B cell (primary cell): ENCODE measurements around the gene GAR1. TPM values are rescaled to one million over a fixed set of nuclear protein-coding genes. Genes with fewer than 3 reads are reported as not detected.

Experiments
- ATAC-seq: fragments of 200-7000 bp; cut with Tn5 transposase; one replicate; pipeline ENCODE4 v1.10.0; 2021; ENCODE audit warnings: low read depth, mild to moderate bottlenecking, moderate number of reproducible peaks, moderate library complexity
- CTCF ChIA-PET: fragments of 350-600 bp; sonication (Branson Sonifier 250); formaldehyde crosslinking; loops from one replicate; lab custom pipeline; 2021; ENCODE audit warnings: antibody characterized with exemption, inconsistent platforms; lab: Charles Lee
- POLR2A ChIA-PET: fragments of 350-600 bp; sonication (Branson Sonifier 250); formaldehyde crosslinking; loops from one replicate; lab custom pipeline; 2021; ENCODE audit warnings: antibody characterized with exemption; lab: Charles Lee
- DNase-seq: peaks from one replicate; pipeline ENCODE4 v3.0.0; 2013
- H2AFZ ChIP-seq: 2 replicates; pipeline ENCODE4 v1.6.1; 2012; ENCODE audit warnings: mild to moderate bottlenecking, low read depth, low read length; ENCODE audit not compliant: insufficient read depth, poor library complexity, severe bottlenecking
- H3K27ac ChIP-seq, 2 donors: 1 replicate in 1 of 2; 2 replicates in 1 of 2; pipeline ENCODE4 v1.5.1; 2012 to 2013; ENCODE audit warnings: low read length in 2 of 2, mild to moderate bottlenecking in 2 of 2, moderate library complexity in 1 of 2
- H3K27me3 ChIP-seq, 4 experiments: fragments of 200-600 bp in 1 of 4; sonication (generic) in 1 of 4; replicated peaks in 1 of 4; 1 replicate in 2 of 4; 2 replicates in 2 of 4; pipeline versions ENCODE4 v1.6.1 to v1.7.0; 2013 to 2016; ENCODE audit warnings: low read length in 3 of 4, mild to moderate bottlenecking in 2 of 4, mixed read lengths in 1 of 4, moderate library complexity in 1 of 4; ENCODE audit not compliant: insufficient read depth in 4 of 4, control insufficient read depth in 3 of 4; ENCODE audit errors: control extremely low read depth in 1 of 4
- H3K36me3 ChIP-seq, 2 experiments: replicated peaks in 1 of 2; 1 replicate in 1 of 2; 2 replicates in 1 of 2; pipeline versions ENCODE4 v1.6.1 to v1.7.1; 2013; ENCODE audit warnings: low read length in 1 of 2; ENCODE audit not compliant: insufficient read depth in 2 of 2, control insufficient read depth in 1 of 2; ENCODE audit errors: control extremely low read depth in 1 of 2, extremely low read depth in 1 of 2
- H3K4me1 ChIP-seq, 2 donors: fragments of 200-600 bp in 1 of 2; sonication (generic) in 1 of 2; 1 replicate in 1 of 2; 2 replicates in 1 of 2; pipeline versions ENCODE4 v1.5.1 to v1.6.1; 2013 to 2017; ENCODE audit warnings: low read length in 2 of 2; ENCODE audit not compliant: control insufficient read depth in 2 of 2, insufficient read depth in 2 of 2
- H3K4me2 ChIP-seq: replicated peaks from 2 replicates; pipeline ENCODE3; 2012; ENCODE audit warnings: mild to moderate bottlenecking, low read depth, low read length; ENCODE audit not compliant: poor library complexity, severe bottlenecking
- H3K4me3 ChIP-seq, 5 experiments: fragments of 200-600 bp in 1 of 5; sonication (generic) in 1 of 5; 1 replicate in 3 of 5; 2 replicates in 2 of 5; pipeline versions ENCODE4 v1.5.1 to v1.7.0; 2011 to 2016; ENCODE audit warnings: low read length in 4 of 5, mild to moderate bottlenecking in 4 of 5, low read depth in 2 of 5, control low read depth in 1 of 5, moderate library complexity in 1 of 5; ENCODE audit not compliant: insufficient read depth in 1 of 5; ENCODE audit errors: control extremely low read depth in 1 of 5, extremely low read depth in 1 of 5
- H3K79me2 ChIP-seq: fragments of 200-600 bp; sonication (generic); one replicate; pipeline ENCODE4 v1.6.0; 2016; ENCODE audit warnings: low read length; ENCODE audit not compliant: control insufficient read depth, insufficient read depth
- H3K9ac ChIP-seq: fragments of 200-600 bp; sonication (generic); 2 replicates; pipeline ENCODE4 v1.6.1; 2017; ENCODE audit warnings: mild to moderate bottlenecking, low read length, moderate library complexity
- H3K9me3 ChIP-seq, 3 donors: one replicate each; pipeline versions ENCODE4 v1.6.1 to v1.7.1; 2013; ENCODE audit warnings: low read length in 2 of 3; ENCODE audit not compliant: control insufficient read depth in 2 of 3, insufficient read depth in 1 of 3; ENCODE audit errors: control extremely low read depth in 1 of 3
- H4K20me1 ChIP-seq: 2 replicates; pipeline ENCODE4 v1.6.0; 2012; ENCODE audit warnings: mild to moderate bottlenecking, low read length; ENCODE audit not compliant: insufficient read depth, control insufficient read depth, poor library complexity, severe bottlenecking
- H3K27ac Mint-ChIP-seq: one replicate; pipeline ENCODE4 v1.8.0; 2021; ENCODE audit warnings: mixed read lengths
- H3K27me3 Mint-ChIP-seq: one replicate; pipeline ENCODE4 v1.8.0; 2021; ENCODE audit warnings: mixed read lengths
- H3K4me1 Mint-ChIP-seq: one replicate; pipeline ENCODE4 v1.8.0; 2021; ENCODE audit warnings: mixed read lengths
- H3K4me3 Mint-ChIP-seq: one replicate; pipeline ENCODE4 v1.8.0; 2021; ENCODE audit warnings: mixed read lengths
- H3K9me3 Mint-ChIP-seq: one replicate; pipeline ENCODE4 v1.8.0; 2022; ENCODE audit warnings: mixed read lengths; ENCODE audit not compliant: insufficient read depth
- EZH2 ChIP-seq: IDR thresholded peaks from 2 replicates; pipeline ENCODE4 v1.6.1; 2012; ENCODE audit warnings: borderline replicate concordance, low read depth, mild to moderate bottlenecking, moderate library complexity, low read length; ENCODE audit not compliant: insufficient read depth, poor library complexity, severe bottlenecking
- WGBS: methylation state at CpG from one replicate; pipeline ENCODE4 v1.1.5; 2013; ENCODE audit warnings: missing lambda C conversion rate; ENCODE audit not compliant: insufficient coverage; 5-methylcytosine and 5-hydroxymethylcytosine counted together
- intact Hi-C: fragments of 100-400 bp; cut with micrococcal nuclease; formaldehyde crosslinking; loops from one replicate; pipeline ENCODE4 v1.10.0; 2022
- polyA plus RNA-seq: library from polyadenylated mRNA; depleted of rRNA; stranded (reverse); fragments of >200 nt; gene quantifications from 2 replicates; pipeline ENCODE4 v1.2.3, GENCODE V29; 2012
- total RNA-seq, 2 donors: library from RNA; stranded (reverse); fragments of 120-200 nt in 1 of 2; gene quantifications; 1 replicate in 1 of 2; 2 replicates in 1 of 2; pipeline versions ENCODE4 v1.2.3 to v1.2.4, GENCODE V29; 2013 to 2022
- TF ChIP-seq, protein P1 (sequence below): fragments of 200-600 bp; IDR thresholded peaks from one replicate; pipeline ENCODE4 v1.8.0; 2022; ENCODE audit warnings: antibody characterized with exemption, mild to moderate bottlenecking

The GAR1 gene
- total and polyA plus RNA-seq, 2 donors (not counting 1 experiment from before 2014, with no cell fraction given) = 4.5 to 10.0 TPM

GRCh38 chr4:109801099-109801789 is 14.3 kb upstream of the GAR1 start:
- Histone ChIP-seq H3K27me3 (no peaks in the 10 kb centered on the region), H3K36me3 (no peaks in the 10 kb centered on the region), H2AFZ (no peak overlapping the region), H3K9me3 (peaks cover 0 to 4% (median 2%) of the 10 kb centered on the region in 3 donors), H3K4me2 (no peak overlapping the region), H3K4me3 (no peak overlapping the region), H3K9ac (no peak overlapping the region), H3K27ac (no peak overlapping the region), H3K4me1 (no peaks in the 10 kb centered on the region), H4K20me1 (no peaks in the 10 kb centered on the region), H3K79me2 (no peaks in the 10 kb centered on the region)
- H3K27me3 Mint-ChIP-seq = peaks cover 33% of the 10 kb centered on the region
- ATAC-seq (no peak), DNase-seq (no peak)
- H3K9me3 Mint-ChIP-seq = peaks cover 4% of the 10 kb centered on the region
- H3K27ac Mint-ChIP-seq = no peak overlapping the region
- 67% methylated on average over 1 of the region's 4 CpGs for WGBS
- H3K4me1 Mint-ChIP-seq = no peaks in the 10 kb centered on the region
- TF ChIP-seq, protein P1, sequence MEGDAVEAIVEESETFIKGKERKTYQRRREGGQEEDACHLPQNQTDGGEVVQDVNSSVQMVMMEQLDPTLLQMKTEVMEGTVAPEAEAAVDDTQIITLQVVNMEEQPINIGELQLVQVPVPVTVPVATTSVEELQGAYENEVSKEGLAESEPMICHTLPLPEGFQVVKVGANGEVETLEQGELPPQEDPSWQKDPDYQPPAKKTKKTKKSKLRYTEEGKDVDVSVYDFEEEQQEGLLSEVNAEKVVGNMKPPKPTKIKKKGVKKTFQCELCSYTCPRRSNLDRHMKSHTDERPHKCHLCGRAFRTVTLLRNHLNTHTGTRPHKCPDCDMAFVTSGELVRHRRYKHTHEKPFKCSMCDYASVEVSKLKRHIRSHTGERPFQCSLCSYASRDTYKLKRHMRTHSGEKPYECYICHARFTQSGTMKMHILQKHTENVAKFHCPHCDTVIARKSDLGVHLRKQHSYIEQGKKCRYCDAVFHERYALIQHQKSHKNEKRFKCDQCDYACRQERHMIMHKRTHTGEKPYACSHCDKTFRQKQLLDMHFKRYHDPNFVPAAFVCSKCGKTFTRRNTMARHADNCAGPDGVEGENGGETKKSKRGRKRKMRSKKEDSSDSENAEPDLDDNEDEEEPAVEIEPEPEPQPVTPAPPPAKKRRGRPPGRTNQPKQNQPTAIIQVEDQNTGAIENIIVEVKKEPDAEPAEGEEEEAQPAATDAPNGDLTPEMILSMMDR = no peak
- no peak for TF ChIP-seq EZH2
- no peak overlapping the region for H3K4me3 Mint-ChIP-seq
- POLR2A ChIA-PET = no interaction called here
- intact Hi-C loops = no loop called here
- CTCF ChIA-PET = interaction anchor here (1.5 kb wide), 1 partner anchor 377 kb away, joined by 5 read pairs; no protein-coding TSS in a partner anchor

DNA sequence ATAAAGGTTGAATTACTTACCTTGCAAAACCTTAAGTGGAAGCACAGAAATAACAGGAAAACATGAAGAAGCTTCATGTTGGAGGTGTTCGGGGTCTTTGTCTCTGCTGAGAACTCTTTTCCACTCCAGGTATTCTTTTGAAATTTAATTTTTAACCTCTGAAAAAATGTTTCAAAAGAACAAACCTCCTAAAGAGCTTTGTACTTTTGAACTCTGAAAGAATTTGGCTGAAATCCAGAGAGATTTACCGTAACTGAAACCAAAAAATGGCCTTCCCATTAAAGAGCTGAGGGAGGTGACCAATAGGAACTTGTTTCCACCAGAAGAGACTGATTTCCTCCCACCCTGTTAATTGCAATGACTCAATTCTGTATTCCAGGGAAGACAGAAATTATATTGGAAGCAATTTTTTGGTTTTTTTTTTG is 13.7 kb upstream of the GAR1 start, which contains the start of gene CFI:
TSS of gene CFI (minus strand) at position 105 of the 425 bp plus-strand sequence. CDS start at position 77, 28 bp downstream.
- H3K36me3 ChIP-seq = no peaks in the 10 kb centered on the region
- H3K9me3 ChIP-seq = no peaks in the 10 kb centered on the region
- H4K20me1 ChIP-seq = no peaks in the 10 kb centered on the region
- ChIA-PET POLR2A (no interaction called here), CTCF (interaction anchor here (0.8 to 1.5 kb wide), 2 partner anchors 378 to 382 kb away, joined by 3 to 5 read pairs; no protein-coding TSS in a partner anchor)
- Mint-ChIP-seq H3K27me3 (peaks cover 29% of the 10 kb centered on the region), H3K9me3 (peaks cover 2% of the 10 kb centered on the region), H3K27ac (no peak within 1 kb of the TSS), H3K4me3 (no peak within 1 kb of the TSS), H3K4me1 (no peaks in the 10 kb centered on the region)
- WGBS = 40% methylated on average over 1 of the region's 2 CpGs
- DNase-seq (no peak), ATAC-seq (no peak)
- no peak within 1 kb of the TSS for H3K4me3 ChIP-seq
- intact Hi-C loops = no loop called here
- no peak within 1 kb of the TSS for H3K4me2 ChIP-seq
- H3K27me3 ChIP-seq = no peaks in the 10 kb centered on the region
- no peak within 1 kb of the TSS for H3K9ac ChIP-seq
- H2AFZ ChIP-seq = no peak within 1 kb of the TSS
- H3K27ac ChIP-seq = no peak within 1 kb of the TSS
- TF ChIP-seq EZH2 = no peak
- TF ChIP-seq, protein P1 = no peak
- no peaks in the 10 kb centered on the region for H3K4me1 ChIP-seq
- H3K79me2 ChIP-seq = no peaks in the 10 kb centered on the region
